GM12878 (cell line): Measurements from ENCODE around the gene NOTCH4. TPM values are rescaled to one million over a fixed set of nuclear protein-coding genes. Genes with fewer than 3 reads are reported as not detected.
A peak's percentile ranks its signal among the peaks of the same experiment; 100 is the strongest.

Source experiments
- ATAC-seq: fragments of 200-7000 bp; cut with Tn5 transposase; 3 replicates; pipeline ENCODE4 v1.9.1; 2020; ENCODE audit warnings: mild to moderate bottlenecking, moderate library complexity
- BruUV-seq: library from RNA; stranded (reverse); fragments of 400-500 nt; replicated peaks from 2 replicates; lab custom pipeline; 2021; lab: Mats Ljungman, UMichigan
- CTCF ChIA-PET: fragments of 300-600 bp; sonication (Branson Sonifier 250); formaldehyde crosslinking; extraction: SDS; loops from one replicate; lab custom pipeline; 2021; ENCODE audit warnings: inconsistent platforms; lab: Yijun Ruan, JAX
- POLR2A ChIA-PET: fragments of 350-600 bp; formaldehyde crosslinking; extraction: SDS; loops from one replicate; lab custom pipeline; 2021; ENCODE audit warnings: inconsistent platforms; lab: Charles Lee
- RAD21 ChIA-PET: fragments of 300-600 bp; sonication (Branson Sonifier 250); formaldehyde crosslinking; loops from one replicate; lab custom pipeline; 2023; ENCODE audit warnings: antibody characterized with exemption; ENCODE audit not compliant: unreplicated experiment; lab: Charles Lee
- SMC1A ChIA-PET: fragments of 300-600 bp; sonication (Branson Sonifier 250); formaldehyde crosslinking; loops from one replicate; lab custom pipeline; 2023; ENCODE audit not compliant: unreplicated experiment, uncharacterized antibody; lab: Charles Lee
- DNase-seq: peaks from one replicate; pipeline ENCODE4 v3.0.0-alpha.2; 2011; ENCODE audit warnings: low read depth, low spot score
- FAIRE-seq: peaks from 3 replicates; lab custom pipeline; 2011; peaks lifted over from hg19 to GRCh38; lab: Jason Lieb, UNC
- H2AFZ ChIP-seq: 2 replicates; pipeline ENCODE4 v1.6.0; 2011; ENCODE audit warnings: low read depth, low read length, control low read depth; ENCODE audit not compliant: control insufficient read depth
- H3K27ac ChIP-seq: 2 replicates; pipeline ENCODE4 v1.5.1; 2011; ENCODE audit warnings: control low read depth; ENCODE audit not compliant: control insufficient read depth, insufficient read depth
- H3K27me3 ChIP-seq, 2 experiments: replicated peaks in 1 of 2; 2 replicates each; pipeline versions ENCODE4 v1.6.0 to v1.6.1; 2011; ENCODE audit warnings: low read length in 1 of 2; ENCODE audit not compliant: control insufficient read depth in 2 of 2, insufficient read depth in 2 of 2
- H3K36me3 ChIP-seq, 2 experiments: 2 replicates each; pipeline ENCODE4 v1.5.1; 2011; ENCODE audit warnings: low read length in 1 of 2; ENCODE audit not compliant: control insufficient read depth in 2 of 2, insufficient read depth in 2 of 2
- H3K4me1 ChIP-seq: 2 replicates; pipeline ENCODE4 v1.6.1; 2011; ENCODE audit warnings: mild to moderate bottlenecking, low read length, moderate library complexity, mixed read lengths; ENCODE audit not compliant: control insufficient read depth, insufficient read depth
- H3K4me2 ChIP-seq: 2 replicates; pipeline ENCODE4 v1.6.0; 2011; ENCODE audit warnings: control low read depth; ENCODE audit not compliant: control insufficient read depth, insufficient read depth
- H3K4me3 ChIP-seq: fragments of 200-600 bp; sonication (generic); 2 replicates; pipeline ENCODE4 v1.5.1; 2016
- H3K79me2 ChIP-seq: 2 replicates; pipeline ENCODE4 v1.6.0; 2011; ENCODE audit warnings: low read length; ENCODE audit not compliant: control insufficient read depth, insufficient read depth
- H3K9ac ChIP-seq: 2 replicates; pipeline ENCODE4 v1.8.0; 2011; ENCODE audit warnings: low read length, control low read depth, mixed read lengths; ENCODE audit not compliant: control insufficient read depth, insufficient read depth
- H3K9me3 ChIP-seq: replicated peaks from 3 replicates; pipeline ENCODE4 v1.5.1; 2011; ENCODE audit warnings: mild to moderate bottlenecking, low read length; ENCODE audit not compliant: control insufficient read depth, insufficient read depth
- H4K20me1 ChIP-seq: 2 replicates; pipeline ENCODE4 v1.6.0; 2011; ENCODE audit not compliant: control insufficient read depth, insufficient read depth
- CHD4 ChIP-seq: fragments of 200-600 bp; sonication (generic); IDR thresholded peaks from 2 replicates; pipeline ENCODE4 v1.6.1; 2016; ENCODE audit warnings: mild to moderate bottlenecking
- DPF2 ChIP-seq: fragments of 450-650 bp; IDR thresholded peaks from 2 replicates; pipeline ENCODE4 v1.6.1; 2017; ENCODE audit warnings: mild to moderate bottlenecking
- FOS ChIP-seq: IDR thresholded peaks from 3 replicates; pipeline ENCODE4 v1.6.1; 2011; ENCODE audit warnings: borderline replicate concordance; ENCODE audit not compliant: insufficient read length; ENCODE audit errors: extremely low read depth
- IKZF1 ChIP-seq: fragments of 450-650 bp; conservative IDR thresholded peaks from 2 replicates; pipeline ENCODE4 v1.6.1; 2017; ENCODE audit warnings: antibody characterized with exemption, mild to moderate bottlenecking
- POU2F2 ChIP-seq: IDR thresholded peaks from 3 replicates; pipeline ENCODE4 v1.6.1; 2011; ENCODE audit warnings: low read depth, mild to moderate bottlenecking, low read length, borderline replicate concordance
- RAD51 ChIP-seq: fragments of 450-650 bp; IDR thresholded peaks from 2 replicates; pipeline ENCODE4 v1.6.1; 2016; ENCODE audit warnings: moderate library complexity, mild to moderate bottlenecking, inconsistent platforms
- RFX5 ChIP-seq: IDR thresholded peaks from 2 replicates; pipeline ENCODE4 v1.6.1; 2011; ENCODE audit warnings: low read depth, low read length, improper control_type of control experiment
- SMAD1 ChIP-seq: fragments of 450-650 bp; IDR thresholded peaks from 2 replicates; pipeline ENCODE4 v1.6.1; 2018; ENCODE audit warnings: mild to moderate bottlenecking, low read depth; ENCODE audit not compliant: partially characterized antibody
- SMARCA5 ChIP-seq: fragments of 450-650 bp; IDR thresholded peaks from 2 replicates; pipeline ENCODE4 v1.6.1; 2017; ENCODE audit warnings: mild to moderate bottlenecking
- SMC3 ChIP-seq: IDR thresholded peaks from 2 replicates; pipeline ENCODE4 v1.6.1; 2011; ENCODE audit warnings: low read length, improper control_type of control experiment, borderline replicate concordance
- TAF1 ChIP-seq: IDR thresholded peaks from 2 replicates; pipeline ENCODE4 v1.6.1; 2011; ENCODE audit warnings: mild to moderate bottlenecking, low read depth, low read length, borderline replicate concordance
- YBX1 ChIP-seq: fragments of 450-650 bp; IDR thresholded peaks from 2 replicates; pipeline ENCODE4 v1.6.1; 2016; ENCODE audit warnings: antibody characterized with exemption
- YY1 ChIP-seq: IDR thresholded peaks from 2 replicates; pipeline ENCODE4 v1.6.1; 2011; ENCODE audit warnings: low read depth, mild to moderate bottlenecking, low read length
- WGBS: methylation state at CpG from one replicate; pipeline ENCODE4 v1.1.6; 2016; ENCODE audit warnings: low lambda C conversion rate; ENCODE audit not compliant: insufficient replicate concordance, insufficient coverage; ENCODE audit errors: missing lambda C conversion rate; 5-methylcytosine and 5-hydroxymethylcytosine counted together
- in situ Hi-C: fragments of 300-500 bp; cut with MboI; formaldehyde crosslinking; loops from 9 replicates; pipeline ENCODE4 v1.14.3; 2018; ENCODE audit warnings: mixed read lengths
- intact Hi-C: fragments of 100-400 bp; cut with micrococcal nuclease; formaldehyde crosslinking; loops from one replicate; pipeline ENCODE4 v1.14.2; 2022; ENCODE audit not compliant: unreplicated experiment
- polyA plus RNA-seq, 11 experiments: library from polyadenylated mRNA; depleted of rRNA in 4 of 11; unstranded in 6 of 11; stranded (reverse) in 5 of 11; fragments of >200 nt; fragmentation: Nextera tagmentation in 4 of 11; fragmentation: Illumina TruSeq in 1 of 11; extraction: Ambion mirVana in 4 of 11; extraction: Trizol in 1 of 11; gene quantifications; 1 replicate in 1 of 11; 2 replicates in 10 of 11; pipeline versions ENCODE4 v1.2.1 to v1.2.3, GENCODE V29; 2011 to 2016; ENCODE audit warnings: inconsistent platforms in 2 of 11, missing spikeins in 2 of 11, low read depth in 1 of 11
- total RNA-seq, 4 experiments: library from RNA; depleted of rRNA in 3 of 4; stranded (reverse); fragments of >200 nt in 3 of 4; fragmentation: Illumina TruSeq in 1 of 4; extraction: Trizol in 1 of 4; gene quantifications; 2 replicates each; pipeline versions ENCODE4 v1.2.1 to v1.2.3, GENCODE V29; 2013 to 2021
- TF ChIP-seq, protein P1 (sequence below): fragments of 450-650 bp; IDR thresholded peaks from 2 replicates; pipeline ENCODE4 v1.6.1; 2017; ENCODE audit warnings: mild to moderate bottlenecking, moderate library complexity
- TF ChIP-seq, protein P2 (sequence below): fragments of 450-650 bp; IDR thresholded peaks from 2 replicates; pipeline ENCODE4 v1.6.1; 2016; ENCODE audit warnings: mild to moderate bottlenecking
- TF ChIP-seq, protein P3 (sequence below): IDR thresholded peaks from 2 replicates; pipeline ENCODE4 v1.6.1; 2011; ENCODE audit warnings: low read depth, low read length, improper control_type of control experiment, borderline replicate concordance

The NOTCH4 gene
- total and polyA plus RNA-seq, 10 of the 15 experiments (the other 5 are each of a cell fraction or from before 2014, with no cell fraction given): 0.66 to 3.3 (median 1.4) TPM

DNA sequence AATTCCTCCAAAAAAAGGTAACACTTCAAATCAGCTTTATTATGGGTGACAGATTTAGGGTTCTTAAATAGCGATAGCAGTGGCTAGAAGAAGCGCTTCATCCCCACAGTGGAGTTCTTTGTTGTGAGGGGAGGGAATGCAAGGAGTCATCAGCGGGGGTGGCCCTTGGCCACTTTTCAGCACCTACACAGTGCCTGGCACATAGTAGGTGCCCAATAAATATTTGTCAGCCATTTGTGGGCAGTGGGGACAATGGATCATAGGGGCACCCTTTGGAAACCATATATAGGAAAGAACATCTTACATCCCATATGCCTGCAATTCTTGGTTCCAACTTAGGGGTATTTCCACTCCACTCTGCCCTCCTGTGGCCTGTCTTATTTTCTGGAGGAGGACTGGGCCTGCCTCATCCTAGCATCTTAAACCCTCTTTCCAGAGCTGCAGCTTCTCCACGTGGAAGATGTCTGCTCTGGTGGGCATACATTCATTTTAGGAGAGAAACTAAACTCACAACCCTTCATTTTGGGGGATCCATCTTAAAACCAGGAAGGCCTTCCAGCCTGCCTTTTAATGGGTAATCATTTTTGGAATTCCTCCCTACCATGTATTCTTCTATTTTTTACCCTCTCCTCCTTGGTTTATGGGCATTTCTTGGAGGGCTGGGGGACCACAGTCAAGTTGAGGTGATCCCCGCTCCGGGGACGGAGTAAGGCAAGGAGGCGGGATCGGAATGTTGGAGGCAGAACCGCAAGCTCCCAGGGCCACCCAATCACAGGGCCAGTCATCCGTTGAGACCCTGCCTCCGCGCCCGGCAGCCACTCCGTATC is 28.8 kb downstream of the NOTCH4 start:
- Histone ChIP-seq H3K4me2 (peak overlapping the region; percentile 93), H3K9ac (peak overlapping the region; percentile 78), H3K27me3 (no peaks in the 10 kb centered on the region), H3K4me1 (peaks cover 26% of the 10 kb centered on the region), H3K36me3 (no peaks in the 10 kb centered on the region; a peak in 1 of 4 replicates), H3K4me3 (peak overlapping the region; percentile 80), H3K79me2 (peaks cover 35% of the 10 kb centered on the region), H2AFZ (peak overlapping the region; percentile 51), H4K20me1 (no peaks in the 10 kb centered on the region), H3K9me3 (no peaks in the 10 kb centered on the region), H3K27ac (peak overlapping the region; percentile 86)
- BruUV-seq: TSS peak; percentile 70
- 15% methylated on average over 15 of the region's 15 CpGs for WGBS
- ChIA-PET CTCF (interaction anchor here (0.6 to 4.2 kb wide), 20 partner anchors 7 to 643 kb away, joined by 3 to 35 read pairs (median 4); partner anchors contain the start of genes AGPAT1, ATF6B, EGFL8 and FKBPL), RAD21 (interaction anchor here (0.7 to 1.8 kb wide), 20 partner anchors 12 to 658 kb away, joined by 3 to 17 read pairs (median 4); partner anchors contain the start of genes AGPAT1, ATF6B, CLIC1 and DXO), POLR2A (interaction anchor here (0.6 to 6.6 kb wide), 22 partner anchors 10 to 1351 kb away, joined by 3 to 69 read pairs (median 4); partner anchors contain the start of genes AGPAT1, ATF6B, EGFL8 and FKBPL), SMC1A (interaction anchor here (0.6 to 1.9 kb wide), 11 partner anchors 7 to 236 kb away, joined by 3 to 17 read pairs (median 3); partner anchors contain the start of genes AGPAT1, ATF6B, FKBPL and NELFE)
- peak; percentile 5; the same call in 1 of the 3 replicates for ATAC-seq
- in situ Hi-C loops (no loop called here), intact Hi-C loops (loop anchor here (1.0 to 5.0 kb wide), 2 partner anchors 42 to 76 kb away; no protein-coding TSS in a partner anchor)
- FAIRE-seq: no peak
- no peak for DNase-seq
- TF ChIP-seq YY1 (peak; percentile 19; the same call in 1 of the 2 replicates), YBX1 (no peak), POU2F2 (peak; percentile 66; the same call in 1 of the 3 replicates), FOS (no peak), SMC3 (peak; percentile 47; the same call in 1 of the 2 replicates), CHD4 (no peak), SMARCA5 (peak; percentile 91), SMAD1 (peak; percentile 87), TAF1 (peak; percentile 42; the same call in 1 of the 2 replicates), DPF2 (0 out of 2 replicates have a peak, but pooled peaks have one; percentile 52), RAD51 (peak; percentile 15; the same call in 1 of the 2 replicates), IKZF1 (peak; percentile 27; the same call in 1 of the 2 replicates), RFX5 (peak; percentile 79)
- TF ChIP-seq, protein P1, sequence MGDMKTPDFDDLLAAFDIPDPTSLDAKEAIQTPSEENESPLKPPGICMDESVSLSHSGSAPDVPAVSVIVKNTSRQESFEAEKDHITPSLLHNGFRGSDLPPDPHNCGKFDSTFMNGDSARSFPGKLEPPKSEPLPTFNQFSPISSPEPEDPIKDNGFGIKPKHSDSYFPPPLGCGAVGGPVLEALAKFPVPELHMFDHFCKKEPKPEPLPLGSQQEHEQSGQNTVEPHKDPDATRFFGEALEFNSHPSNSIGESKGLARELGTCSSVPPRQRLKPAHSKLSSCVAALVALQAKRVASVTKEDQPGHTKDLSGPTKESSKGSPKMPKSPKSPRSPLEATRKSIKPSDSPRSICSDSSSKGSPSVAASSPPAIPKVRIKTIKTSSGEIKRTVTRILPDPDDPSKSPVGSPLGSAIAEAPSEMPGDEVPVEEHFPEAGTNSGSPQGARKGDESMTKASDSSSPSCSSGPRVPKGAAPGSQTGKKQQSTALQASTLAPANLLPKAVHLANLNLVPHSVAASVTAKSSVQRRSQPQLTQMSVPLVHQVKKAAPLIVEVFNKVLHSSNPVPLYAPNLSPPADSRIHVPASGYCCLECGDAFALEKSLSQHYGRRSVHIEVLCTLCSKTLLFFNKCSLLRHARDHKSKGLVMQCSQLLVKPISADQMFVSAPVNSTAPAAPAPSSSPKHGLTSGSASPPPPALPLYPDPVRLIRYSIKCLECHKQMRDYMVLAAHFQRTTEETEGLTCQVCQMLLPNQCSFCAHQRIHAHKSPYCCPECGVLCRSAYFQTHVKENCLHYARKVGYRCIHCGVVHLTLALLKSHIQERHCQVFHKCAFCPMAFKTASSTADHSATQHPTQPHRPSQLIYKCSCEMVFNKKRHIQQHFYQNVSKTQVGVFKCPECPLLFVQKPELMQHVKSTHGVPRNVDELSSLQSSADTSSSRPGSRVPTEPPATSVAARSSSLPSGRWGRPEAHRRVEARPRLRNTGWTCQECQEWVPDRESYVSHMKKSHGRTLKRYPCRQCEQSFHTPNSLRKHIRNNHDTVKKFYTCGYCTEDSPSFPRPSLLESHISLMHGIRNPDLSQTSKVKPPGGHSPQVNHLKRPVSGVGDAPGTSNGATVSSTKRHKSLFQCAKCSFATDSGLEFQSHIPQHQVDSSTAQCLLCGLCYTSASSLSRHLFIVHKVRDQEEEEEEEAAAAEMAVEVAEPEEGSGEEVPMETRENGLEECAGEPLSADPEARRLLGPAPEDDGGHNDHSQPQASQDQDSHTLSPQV: no peak
- TF ChIP-seq, protein P2, sequence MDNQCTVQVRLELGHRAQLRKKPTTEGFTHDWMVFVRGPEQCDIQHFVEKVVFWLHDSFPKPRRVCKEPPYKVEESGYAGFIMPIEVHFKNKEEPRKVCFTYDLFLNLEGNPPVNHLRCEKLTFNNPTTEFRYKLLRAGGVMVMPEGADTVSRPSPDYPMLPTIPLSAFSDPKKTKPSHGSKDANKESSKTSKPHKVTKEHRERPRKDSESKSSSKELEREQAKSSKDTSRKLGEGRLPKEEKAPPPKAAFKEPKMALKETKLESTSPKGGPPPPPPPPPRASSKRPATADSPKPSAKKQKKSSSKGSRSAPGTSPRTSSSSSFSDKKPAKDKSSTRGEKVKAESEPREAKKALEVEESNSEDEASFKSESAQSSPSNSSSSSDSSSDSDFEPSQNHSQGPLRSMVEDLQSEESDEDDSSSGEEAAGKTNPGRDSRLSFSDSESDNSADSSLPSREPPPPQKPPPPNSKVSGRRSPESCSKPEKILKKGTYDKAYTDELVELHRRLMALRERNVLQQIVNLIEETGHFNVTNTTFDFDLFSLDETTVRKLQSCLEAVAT: peak; percentile 83
- TF ChIP-seq, protein P3, sequence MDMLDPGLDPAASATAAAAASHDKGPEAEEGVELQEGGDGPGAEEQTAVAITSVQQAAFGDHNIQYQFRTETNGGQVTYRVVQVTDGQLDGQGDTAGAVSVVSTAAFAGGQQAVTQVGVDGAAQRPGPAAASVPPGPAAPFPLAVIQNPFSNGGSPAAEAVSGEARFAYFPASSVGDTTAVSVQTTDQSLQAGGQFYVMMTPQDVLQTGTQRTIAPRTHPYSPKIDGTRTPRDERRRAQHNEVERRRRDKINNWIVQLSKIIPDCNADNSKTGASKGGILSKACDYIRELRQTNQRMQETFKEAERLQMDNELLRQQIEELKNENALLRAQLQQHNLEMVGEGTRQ: no peak
